KOPT-K1 (cell line): ENCODE measurements around the gene PTPN4.
"Not testable (repeated sequence)": the region's sequence is repeated elsewhere in the genome, so short reads cannot be mapped to it uniquely, and the experiment has no call there.

Experiments used
- H3K27ac ChIP-seq: fragments of 200-600 bp; sonication (generic); 2 replicates; pipeline ENCODE4 v1.5.1; 2016; ENCODE audit warnings: antibody characterized with exemption, mild to moderate bottlenecking, low read depth, low read length; ENCODE audit not compliant: poor library complexity, severe bottlenecking
- H3K36me3 ChIP-seq: fragments of 200-600 bp; sonication (generic); 2 replicates; pipeline ENCODE4 v1.5.1; 2017; ENCODE audit warnings: antibody characterized with exemption, mild to moderate bottlenecking, low read length, moderate library complexity; ENCODE audit not compliant: insufficient read depth
- H3K9me3 ChIP-seq: fragments of 200-600 bp; sonication (generic); 2 replicates; pipeline ENCODE4 v1.5.1; 2017; ENCODE audit warnings: antibody characterized with exemption, low read length, mild to moderate bottlenecking; ENCODE audit not compliant: insufficient read depth, poor library complexity, severe bottlenecking

Gene PTPN4

DNA sequence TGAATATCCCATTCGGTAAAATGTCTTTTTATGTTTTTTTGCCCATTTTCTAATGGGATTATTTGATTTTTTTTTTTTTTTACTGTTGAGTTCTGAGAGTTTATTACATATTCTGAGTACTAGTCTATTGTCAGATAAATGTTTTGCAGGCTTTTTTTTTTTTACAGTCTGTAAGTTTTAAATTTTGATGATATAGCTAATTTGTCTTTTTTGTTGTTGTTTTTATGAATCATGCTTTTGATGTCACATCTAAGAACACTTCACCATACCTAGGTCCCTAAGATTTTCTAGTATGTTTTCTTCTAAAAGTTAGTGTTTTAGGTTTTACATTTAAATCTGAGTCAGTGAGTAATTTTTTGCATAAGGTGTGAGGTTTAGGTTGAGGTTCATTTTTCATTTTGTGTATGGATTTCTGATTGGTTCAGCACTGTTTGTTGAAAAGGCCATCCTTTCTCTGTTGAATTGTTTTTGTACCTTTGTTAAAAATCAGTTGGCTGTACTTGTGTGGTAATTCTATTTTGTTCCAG lies 40.7 kb downstream of the PTPN4 start:
- H3K36me3 ChIP-seq = no peaks in the 10 kb centered on the region
- peaks cover 23% of the 10 kb centered on the region for H3K9me3 ChIP-seq
- no peak overlapping the region for H3K27ac ChIP-seq

GRCh38 chr2:119801040-119801439 lies 41.3 kb downstream of the PTPN4 start:
- Histone ChIP-seq H3K9me3 (peaks cover 21% of the 10 kb centered on the region), H3K27ac (no peak overlapping the region), H3K36me3 (no peaks in the 10 kb centered on the region)

DNA sequence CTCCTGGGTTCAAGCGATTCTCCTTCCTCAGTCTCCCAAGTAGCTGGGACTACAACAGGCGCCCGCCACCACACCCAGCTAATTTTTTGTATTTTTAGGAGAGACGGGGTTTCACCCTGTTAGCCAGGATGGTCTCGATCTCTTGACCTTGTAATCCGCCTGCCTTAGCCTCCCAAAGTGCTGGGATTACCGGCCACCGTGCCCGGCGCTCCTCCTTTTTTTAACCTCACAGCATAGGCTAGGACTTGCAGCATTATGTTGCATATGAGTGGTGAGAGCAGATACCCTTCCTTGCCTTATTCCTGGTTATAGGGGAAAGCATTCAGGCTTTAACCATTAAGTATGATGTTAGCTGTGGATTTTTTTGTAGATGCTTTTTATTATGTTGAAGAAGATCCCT lies 42.3 kb downstream of the PTPN4 start:
- H3K36me3 ChIP-seq, H3K27ac ChIP-seq: not testable (repeated sequence)
- H3K9me3 ChIP-seq = peaks cover 21% of the 10 kb centered on the region

- Histone ChIP-seq H3K9me3 (peaks cover 21% of the 10 kb centered on the region), H3K27ac (no peak overlapping the region), H3K36me3 (no peaks in the 10 kb centered on the region)
These were observed 43.4 kb downstream of the PTPN4 start for GRCh38 chr2:119803101-119803500.

DNA sequence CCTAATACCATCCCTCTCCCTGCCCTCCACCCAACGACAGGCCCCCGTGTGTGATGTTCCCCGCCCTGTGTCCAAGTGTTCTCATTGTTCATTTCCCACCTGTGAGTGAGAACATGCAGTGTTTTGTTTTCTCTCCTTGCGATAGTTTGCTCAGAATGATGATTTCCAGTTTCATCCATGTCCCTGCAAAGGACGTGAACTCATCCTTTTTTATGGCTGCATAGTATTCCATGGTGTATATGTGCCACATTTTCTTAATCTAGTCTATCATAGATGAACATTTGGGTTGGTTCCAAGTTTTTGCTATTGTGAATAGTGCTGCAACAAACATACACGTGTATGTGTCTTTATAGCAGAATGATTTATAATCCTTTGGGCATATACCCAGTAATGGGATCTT lies 44.7 kb downstream of the PTPN4 start:
- peaks cover 21% of the 10 kb centered on the region for H3K9me3 ChIP-seq
- H3K27ac ChIP-seq, H3K36me3 ChIP-seq: not testable (repeated sequence)

- Histone ChIP-seq H3K27ac (no peak overlapping the region), H3K9me3 (peaks cover 16% of the 10 kb centered on the region), H3K36me3 (peaks cover 12% of the 10 kb centered on the region; the same call in 1 of the 2 replicates)
These were observed 48.9 kb downstream of the PTPN4 start for GRCh38 chr2:119808516-119809147.

DNA sequence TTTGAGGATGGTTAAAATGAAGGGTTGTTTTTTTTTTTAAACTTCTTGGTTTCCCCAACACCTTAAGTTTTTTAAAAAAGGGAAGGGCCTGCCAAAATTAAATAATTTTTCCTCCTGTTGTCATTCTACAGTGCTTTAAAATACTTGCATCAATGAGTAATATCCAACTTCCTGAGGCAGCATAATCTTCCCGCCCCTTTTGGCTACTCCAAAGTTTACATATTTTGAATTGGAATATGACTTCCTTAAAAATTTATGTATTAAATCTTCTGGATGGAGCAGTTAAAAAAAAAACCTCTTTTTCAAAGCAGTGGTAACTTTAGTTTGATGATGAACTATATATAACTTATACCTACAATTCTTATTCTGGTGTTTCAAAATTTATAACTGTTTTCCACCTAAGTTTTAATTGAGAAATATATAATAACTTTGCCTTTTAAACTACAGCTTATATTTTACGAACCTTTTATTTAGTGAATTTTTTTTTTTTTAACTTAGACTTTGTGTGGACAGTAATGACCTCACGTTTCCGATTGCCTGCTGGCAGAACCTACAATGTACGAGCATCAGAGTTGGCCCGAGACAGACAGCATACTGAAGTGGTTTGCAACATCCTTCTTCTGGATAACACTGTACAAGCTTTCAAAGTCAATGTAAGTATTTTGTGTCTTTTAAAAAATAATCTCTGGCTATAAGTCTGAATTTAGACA lies 49.8 kb downstream of the PTPN4 start:
- peaks cover 12% of the 10 kb centered on the region; the same call in 1 of the 2 replicates for H3K36me3 ChIP-seq
- peaks cover 7% of the 10 kb centered on the region for H3K9me3 ChIP-seq
- no peak overlapping the region for H3K27ac ChIP-seq

DNA sequence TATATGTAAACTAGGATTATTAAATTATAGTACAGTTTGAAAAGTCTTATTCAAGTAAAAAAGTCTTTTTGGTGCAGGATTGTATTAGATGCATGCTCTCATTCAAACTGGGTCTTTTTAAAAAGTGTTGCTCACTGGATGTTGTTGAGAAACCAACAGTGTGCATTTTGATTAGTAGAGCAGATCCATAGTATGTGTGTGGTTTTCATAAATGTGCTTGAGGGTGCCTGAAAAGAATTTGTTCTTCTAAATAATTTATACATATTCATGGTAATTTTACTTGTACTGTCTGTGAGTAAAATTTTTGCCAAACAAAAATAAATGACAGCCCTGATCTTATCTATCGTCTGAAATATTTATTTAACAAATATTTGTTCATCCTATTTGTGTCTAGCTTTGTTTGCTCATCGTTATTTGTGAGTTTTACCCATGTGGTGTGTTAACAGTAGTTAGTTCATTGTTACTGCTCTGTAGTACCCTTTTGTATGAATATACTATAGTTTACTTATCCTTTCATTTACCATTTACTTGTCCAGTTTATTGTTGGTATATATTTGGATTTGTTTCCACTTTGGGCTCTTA lies 50.4 kb downstream of the PTPN4 start:
- no peak overlapping the region for H3K27ac ChIP-seq
- peaks cover 5% of the 10 kb centered on the region for H3K9me3 ChIP-seq

GRCh38 chr2:119814216-119814615 lies 54.5 kb downstream of the PTPN4 start:
- H3K36me3 ChIP-seq = peaks cover 19% of the 10 kb centered on the region; the same call in 1 of the 2 replicates
- H3K27ac ChIP-seq = no peak overlapping the region
- H3K9me3 ChIP-seq = peaks cover 18% of the 10 kb centered on the region

More for the DNA sequence above, 50.4 kb downstream of the PTPN4 start:
- peaks cover 12% of the 10 kb centered on the region; the same call in 1 of the 2 replicates for H3K36me3 ChIP-seq

GRCh38 chr2:119818792-119819191 lies 59.1 kb downstream of the PTPN4 start:
- Histone ChIP-seq H3K36me3 (peaks cover 7% of the 10 kb centered on the region; the same call in 1 of the 2 replicates), H3K27ac (no peak overlapping the region), H3K9me3 (peaks cover 18% of the 10 kb centered on the region)

DNA sequence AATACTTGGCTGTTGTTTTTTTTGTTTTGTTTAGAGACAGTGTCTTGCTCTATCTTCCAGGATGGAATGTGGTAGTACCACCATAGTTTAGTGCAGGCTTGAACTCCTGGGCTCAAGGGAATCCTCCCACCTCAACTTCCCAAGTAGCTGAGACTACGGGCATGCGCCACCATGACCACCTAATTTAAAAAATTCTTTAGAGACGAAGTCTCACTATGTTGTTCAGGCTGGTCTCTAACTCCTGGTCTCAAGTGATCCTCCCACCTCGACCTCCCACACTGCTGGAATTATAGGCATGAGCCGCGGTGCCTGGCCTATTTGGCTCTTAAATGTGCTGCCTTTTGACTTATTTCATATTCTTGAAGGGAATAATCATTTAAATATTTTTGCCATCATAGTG lies 60.1 kb downstream of the PTPN4 start:
- Histone ChIP-seq H3K27ac (no peak overlapping the region), H3K9me3 (peaks cover 18% of the 10 kb centered on the region), H3K36me3 (peaks cover 7% of the 10 kb centered on the region; the same call in 1 of the 2 replicates)

DNA sequence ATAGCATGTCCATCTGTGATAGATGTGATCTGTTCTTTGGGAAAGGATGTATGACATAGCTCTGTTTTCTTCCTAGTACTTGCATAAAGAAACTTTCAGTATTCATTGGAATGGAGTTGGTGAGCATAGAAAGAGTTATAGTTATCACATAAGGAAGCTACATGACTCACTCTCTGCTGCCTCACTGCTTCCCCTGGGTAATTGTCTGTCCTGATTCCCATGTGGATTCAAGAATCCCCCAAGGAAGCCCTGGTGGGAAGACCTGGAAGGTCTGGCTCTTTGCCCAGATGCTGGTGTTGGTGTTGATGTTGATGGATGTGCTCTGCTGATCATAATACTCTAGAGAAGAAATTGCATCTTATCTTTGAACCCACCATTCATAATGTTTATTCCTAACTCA lies 60.6 kb downstream of the PTPN4 start:
- H3K9me3 ChIP-seq = peaks cover 18% of the 10 kb centered on the region
- peaks cover 7% of the 10 kb centered on the region; the same call in 1 of the 2 replicates for H3K36me3 ChIP-seq
- no peak overlapping the region for H3K27ac ChIP-seq

GRCh38 chr2:119821266-119821665 lies 61.5 kb downstream of the PTPN4 start:
- Histone ChIP-seq H3K9me3 (peaks cover 18% of the 10 kb centered on the region), H3K36me3 (peaks cover 7% of the 10 kb centered on the region; the same call in 1 of the 2 replicates), H3K27ac (no peak overlapping the region)

DNA sequence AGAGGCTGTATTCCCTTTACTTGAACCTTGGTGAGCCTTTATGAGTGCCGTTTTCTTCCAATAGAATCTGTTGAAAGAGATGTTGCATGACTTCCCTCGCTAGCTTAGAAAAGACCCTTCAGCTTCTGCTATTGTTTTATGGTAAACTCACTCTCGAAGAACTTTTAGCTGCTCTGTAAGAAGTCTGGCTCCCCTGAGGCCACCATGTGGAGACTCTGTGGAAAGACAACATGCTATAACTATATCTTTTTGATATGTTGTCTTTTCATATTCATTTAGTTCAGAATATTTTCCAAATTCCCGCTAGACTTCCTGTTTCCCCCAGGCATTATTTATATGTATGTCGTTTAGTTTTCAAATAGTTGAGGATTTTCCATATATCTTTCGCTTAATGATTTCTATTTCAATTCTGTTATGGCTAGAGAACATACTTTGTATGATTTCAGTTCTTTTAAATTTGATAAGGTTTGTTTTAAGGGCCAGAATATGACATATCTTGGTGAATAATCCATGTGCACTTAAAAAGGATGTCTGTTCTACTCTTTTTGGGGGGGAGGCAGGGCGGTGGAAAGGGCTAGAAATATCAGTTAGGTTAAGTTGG lies 64.1 kb downstream of the PTPN4 start:
- peaks cover 1% of the 10 kb centered on the region for H3K9me3 ChIP-seq
- no peak overlapping the region for H3K27ac ChIP-seq

DNA sequence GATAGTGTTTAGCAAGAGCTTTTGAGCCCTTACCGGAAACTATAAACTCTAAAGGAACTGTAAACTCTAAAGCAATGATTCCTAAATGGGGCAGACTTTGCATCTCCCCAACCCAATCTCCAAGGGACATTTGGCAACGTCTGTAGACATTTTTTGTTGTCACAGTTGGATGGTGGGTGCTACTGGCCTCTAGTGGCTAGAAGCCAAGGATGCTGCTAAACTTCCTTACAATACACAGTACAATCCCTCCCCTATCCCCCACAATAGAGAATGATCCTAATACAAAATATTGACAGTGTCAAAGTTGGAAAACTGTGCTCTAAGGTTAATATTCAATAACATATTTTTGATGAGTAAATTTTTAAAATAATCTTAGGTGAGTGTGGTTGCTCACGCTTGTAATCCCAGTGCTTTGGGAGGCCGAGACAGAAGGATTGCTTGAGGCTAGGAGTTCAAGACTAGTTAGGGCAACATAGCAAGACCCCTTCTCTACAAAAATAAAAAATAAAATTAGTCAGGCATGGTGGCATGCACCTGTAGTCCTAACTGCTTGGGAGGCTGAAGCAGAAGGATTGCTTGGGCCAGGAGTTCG lies 66.7 kb downstream of the PTPN4 start:
- peaks cover 21% of the 10 kb centered on the region for H3K9me3 ChIP-seq
- no peaks in the 10 kb centered on the region for H3K36me3 ChIP-seq
- no peak overlapping the region for H3K27ac ChIP-seq

More for the DNA sequence above, 64.1 kb downstream of the PTPN4 start:
- no peaks in the 10 kb centered on the region for H3K36me3 ChIP-seq
